Stimulated activated naive CD8-positive, alpha-beta T cell treated with anti-CD3 and anti-CD28 coated beads, Interleukin-15, Interleukin-2, amounts not matched to agents 100 U/mL and 50 U/mL, for 24 hours (primary cell): Measurements from ENCODE around the gene HMGXB4.

ENCODE experiments used
- ATAC-seq: fragments of 150-1000 bp; cut with Tn5 transposase; one replicate; pipeline ENCODE4 v1.10.0; 2021
- DNase-seq: peaks from one replicate; pipeline ENCODE4 v3.0.0; 2021

Gene HMGXB4

DNA sequence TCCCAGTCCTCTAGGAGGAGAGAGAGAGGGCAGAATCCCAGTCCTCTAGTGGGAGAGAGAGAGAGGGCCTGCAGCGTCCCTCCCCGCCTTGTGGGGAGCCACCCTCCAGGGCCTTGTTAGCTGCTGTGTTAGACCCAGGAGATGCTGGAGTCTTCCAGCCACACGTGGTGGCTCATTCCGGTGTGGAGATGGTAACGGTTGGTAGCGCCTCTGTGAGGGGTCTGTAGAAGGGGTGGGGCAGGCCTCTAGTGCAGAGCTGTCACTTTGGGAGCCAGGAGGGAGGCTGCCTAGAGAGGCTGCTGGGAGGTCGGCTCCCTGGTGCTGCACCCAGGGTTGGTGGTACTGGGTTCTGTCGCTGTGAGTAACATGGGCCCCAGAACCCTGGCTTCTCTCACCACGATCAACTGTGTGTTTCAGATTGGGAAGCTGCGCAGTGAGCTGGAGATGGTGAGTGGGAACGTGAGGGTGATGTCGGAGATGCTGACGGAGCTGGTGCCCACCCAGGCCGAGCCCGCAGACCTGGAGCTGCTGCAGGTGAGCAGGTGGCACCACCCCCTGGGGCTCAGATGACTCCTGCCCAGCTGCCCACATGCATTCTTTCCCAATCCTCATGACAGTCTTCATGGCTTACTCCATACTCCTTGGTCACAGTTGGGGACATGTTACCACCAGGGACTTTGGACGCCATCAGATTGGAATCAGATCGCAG, 69.7 kb downstream of the HMGXB4 start:
- ATAC-seq (no peak), DNase-seq (no peak)

DNA sequence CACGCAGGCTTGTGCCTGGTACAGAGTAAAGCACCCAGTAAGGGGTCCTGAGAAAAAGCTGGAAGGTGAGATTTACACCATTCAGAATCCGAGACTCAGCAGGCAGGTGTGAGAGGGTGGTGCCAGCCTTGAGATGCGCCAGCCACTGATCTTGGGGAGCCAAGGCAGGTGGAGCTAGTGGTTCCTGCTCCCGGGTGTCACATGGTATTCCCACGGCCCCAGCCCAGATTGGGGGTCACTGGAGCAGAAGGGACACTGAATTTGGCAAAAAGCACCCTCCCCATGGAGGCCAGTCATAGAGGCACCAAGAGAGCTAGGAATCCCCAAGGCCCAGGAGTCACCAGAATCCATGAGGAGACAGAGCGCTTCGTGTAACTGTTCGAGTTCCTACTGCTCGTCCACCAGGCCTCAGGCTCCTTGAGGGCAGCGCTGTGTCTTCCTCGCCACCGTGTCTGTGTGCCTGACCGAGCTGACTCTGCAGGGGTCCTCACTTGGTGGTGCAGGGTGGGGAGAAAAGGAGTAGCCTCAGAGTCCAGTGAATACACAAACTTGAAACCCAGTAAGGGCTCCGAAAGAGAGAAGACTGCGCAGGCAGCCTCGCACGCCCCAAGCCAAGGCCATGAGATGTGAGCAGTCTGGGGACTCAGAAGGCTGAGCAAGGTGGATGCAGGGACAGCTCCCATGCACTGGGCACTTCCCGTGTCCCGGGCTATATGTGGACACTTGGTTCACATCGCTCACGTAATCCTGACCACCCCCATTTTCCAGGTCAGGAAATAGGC, 70.6 kb downstream of the HMGXB4 start:
- ATAC-seq (no peak), DNase-seq (no peak)

DNA sequence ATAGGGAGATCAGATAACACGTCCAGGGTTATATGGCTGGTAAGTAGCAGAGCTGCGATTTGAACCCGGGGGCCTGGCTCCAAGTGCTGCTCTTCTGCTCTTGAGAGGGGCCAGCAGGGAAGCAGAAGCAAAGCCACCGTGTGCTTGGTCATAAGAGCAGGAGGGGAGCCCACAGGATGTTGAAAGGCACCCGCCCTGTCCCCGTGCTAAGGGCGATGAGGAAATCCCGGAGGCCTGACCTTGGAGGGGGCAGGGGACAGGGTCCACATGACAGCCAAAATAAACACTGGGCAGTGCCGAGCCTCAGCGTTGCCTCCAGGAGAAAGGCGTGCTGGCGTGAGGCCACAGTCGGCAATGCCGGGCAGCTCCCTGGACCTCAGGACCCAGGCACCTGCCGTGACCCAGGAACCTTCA, 71.2 kb downstream of the HMGXB4 start:
- DNase-seq (no peak), ATAC-seq (no peak)

DNA sequence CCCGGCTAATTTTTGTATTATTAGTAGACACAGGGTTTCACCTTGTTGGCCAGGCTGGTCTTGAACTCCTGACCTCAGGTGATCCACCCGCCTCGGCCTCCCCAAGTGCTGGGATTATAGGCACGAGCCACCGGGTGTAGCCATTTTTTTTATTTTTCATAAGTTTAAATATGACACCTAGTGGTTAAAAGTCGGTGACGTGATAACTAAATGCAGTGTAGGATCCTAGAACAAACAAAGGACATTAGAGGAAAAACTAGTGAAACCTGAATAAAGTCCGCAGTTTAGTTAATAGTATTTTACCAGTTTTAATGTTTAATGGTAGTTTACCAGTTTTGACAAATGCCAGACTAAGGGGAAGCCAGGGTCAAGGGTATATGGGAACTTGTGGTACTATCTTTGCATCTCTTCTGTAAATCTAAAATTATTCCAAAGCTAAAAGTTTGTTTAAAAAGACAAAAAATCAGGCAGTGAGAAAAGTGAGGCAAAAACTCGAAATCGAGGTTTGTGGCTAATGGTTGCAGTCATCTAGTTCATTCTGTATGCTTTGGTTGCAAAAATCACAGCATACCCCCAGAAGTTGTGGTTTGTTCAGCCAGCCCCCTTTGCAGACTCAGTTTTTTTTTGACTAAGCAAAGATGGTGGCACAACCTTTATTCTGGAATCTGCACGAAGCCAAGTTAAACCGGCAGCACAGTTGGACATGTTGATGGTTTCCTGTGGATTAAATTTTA, 72.0 kb downstream of the HMGXB4 start:
- ATAC-seq: no peak
- DNase-seq: no peak

DNA sequence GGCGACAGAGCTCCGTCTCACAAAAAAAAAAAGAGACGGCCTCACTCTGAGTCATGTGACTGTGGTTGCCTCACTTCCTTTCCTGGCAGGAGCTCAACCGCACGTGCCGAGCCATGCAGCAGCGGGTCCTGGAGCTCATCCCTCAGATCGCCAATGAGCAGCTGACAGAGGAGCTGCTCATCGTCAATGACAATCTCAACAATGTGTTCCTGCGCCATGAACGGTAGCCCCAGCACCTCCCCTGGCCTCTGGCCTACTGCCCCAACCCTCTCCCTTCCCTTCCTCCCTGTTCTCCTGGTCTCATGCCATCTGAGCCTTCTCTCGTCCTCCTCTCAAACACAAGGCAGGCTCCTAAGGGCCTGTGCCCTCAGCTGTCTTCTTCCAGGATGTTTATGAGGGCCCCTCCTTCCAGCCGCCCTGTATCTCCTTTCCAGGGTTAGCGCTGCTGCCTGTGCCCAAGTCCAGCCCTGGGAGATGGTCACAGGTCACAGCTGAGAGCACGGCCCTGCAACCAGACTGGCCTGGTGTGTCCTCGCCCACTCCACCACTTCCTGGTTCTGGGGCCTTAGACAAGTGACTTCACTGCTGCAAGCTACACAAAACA, 73.1 kb downstream of the HMGXB4 start:
- peak; percentile 59 for ATAC-seq

DNA sequence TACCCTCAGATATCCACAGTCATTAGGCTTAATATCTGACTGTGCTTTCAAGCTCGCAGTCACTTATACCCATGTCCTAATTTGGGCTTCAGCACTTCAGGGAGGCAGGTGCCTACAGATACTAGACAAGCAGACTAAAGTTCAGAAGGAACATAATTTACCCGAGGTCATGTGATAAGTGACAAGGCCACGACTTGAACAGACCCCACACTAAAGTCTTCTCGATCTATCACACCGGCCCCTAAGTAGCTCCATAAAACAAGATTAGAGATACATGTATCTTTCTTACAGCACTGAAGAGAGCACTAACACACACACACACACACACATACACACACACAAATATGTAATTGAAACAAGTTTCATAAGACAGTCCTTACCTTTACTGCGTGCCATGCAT, 75.0 kb downstream of the HMGXB4 start:
- ATAC-seq (no peak), DNase-seq (no peak)

More for the DNA sequence above, 73.1 kb downstream of the HMGXB4 start:
- peak; percentile 62 for DNase-seq

DNA sequence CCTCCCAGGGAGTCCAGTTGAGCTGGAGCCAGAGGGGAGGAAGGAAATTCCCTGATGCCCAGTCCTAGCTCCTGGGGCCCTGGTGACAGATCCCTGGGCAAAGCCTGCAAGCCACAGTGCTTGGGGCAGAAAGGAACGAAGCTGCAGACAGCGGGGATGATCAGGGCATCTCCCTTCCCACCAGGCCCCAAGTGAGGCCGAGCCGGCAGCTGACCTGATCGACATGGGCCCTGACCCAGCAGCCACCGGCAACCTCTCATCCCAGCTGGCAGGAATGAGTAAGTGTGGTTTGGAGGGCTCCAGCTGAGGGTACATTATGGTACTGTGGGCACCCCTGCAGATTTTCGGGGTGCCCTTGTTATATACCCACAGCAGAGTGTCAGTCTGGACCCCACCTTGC, 75.9 kb downstream of the HMGXB4 start:
- DNase-seq (no peak), ATAC-seq (no peak)

DNA sequence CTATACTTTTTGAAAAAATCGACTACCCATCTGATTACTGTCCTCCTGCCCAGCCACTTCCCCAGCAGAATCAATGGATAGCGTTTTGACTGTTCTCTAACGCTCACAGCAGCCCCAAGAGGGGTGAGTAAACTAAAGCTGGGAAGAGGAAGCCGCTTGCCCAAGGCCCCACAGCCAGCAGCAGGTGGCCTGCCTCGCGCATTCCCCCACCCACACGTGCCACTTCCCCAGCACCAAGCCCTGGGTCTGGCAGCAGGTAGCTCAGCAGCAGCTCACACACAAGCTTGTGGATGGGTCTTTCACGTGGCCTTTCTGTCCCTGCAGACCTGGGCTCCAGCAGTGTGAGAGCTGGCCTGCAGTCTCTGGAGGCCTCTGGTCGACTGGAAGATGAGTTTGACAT, 76.7 kb downstream of the HMGXB4 start:
- ATAC-seq: peak; percentile 30
- peak; percentile 36 for DNase-seq

DNA sequence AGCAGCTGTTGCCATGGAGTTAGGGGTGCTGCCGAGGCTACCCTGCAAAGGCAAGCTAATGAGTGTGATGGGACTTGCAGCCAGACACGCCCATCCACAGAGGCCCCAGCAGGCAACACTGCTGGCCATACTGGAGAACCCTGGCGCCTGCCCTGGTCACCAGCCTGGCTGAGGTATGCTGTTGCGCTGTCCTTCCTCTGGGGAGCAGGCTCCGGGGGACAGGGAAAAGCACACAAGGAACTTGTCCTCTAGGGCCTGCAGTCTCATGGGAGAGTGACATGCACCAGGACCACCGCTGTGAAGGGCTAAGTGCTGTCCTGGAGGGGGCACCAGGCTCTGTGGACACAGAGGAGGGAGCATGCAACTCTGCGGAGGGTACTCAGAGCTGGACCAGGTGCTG, 78.2 kb downstream of the HMGXB4 start:
- ATAC-seq: no peak

DNA sequence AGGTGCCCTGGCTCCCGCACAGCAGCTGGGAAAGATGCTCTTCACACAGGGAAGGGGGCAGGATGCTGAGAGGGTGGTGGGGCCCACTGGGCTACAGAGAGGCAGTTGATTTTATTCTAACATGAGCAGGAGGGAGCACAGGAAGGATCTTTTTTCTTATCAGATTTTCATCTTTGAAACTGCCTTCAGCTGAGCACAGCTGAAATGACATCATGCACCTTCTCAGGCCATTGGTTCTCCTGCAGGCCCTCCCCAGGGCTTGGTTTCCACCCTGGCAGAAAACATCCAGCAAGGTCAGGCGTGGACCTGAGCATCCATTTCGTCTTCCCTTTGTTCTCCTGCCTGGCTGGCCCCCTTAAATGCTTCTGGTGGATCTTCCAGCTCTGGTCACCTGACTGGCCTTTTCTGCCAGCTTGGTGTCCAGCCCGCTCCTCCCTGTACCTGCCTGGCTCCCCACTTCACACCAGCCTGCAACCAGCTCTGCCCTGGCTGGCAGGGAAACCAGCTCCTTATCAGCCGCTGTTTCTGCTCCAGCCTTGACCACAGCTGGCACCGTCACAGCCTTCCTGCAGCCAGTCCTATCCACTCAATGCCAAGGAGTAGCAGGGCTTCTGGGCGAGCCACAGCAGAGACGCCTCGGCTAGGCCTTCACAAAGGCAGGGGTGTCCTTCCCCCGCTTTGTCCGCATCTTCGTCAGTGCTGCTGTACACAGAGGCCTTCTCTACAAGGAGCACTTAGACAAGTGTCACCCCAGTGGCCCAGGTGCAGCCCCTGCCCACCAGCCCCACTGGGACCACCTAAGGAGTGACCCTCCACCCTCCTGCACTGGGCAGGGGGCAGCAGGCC, 78.9 kb downstream of the HMGXB4 start:
- DNase-seq (no peak), ATAC-seq (no peak)

More for the DNA sequence above, 78.2 kb downstream of the HMGXB4 start:
- DNase-seq: no peak

DNA sequence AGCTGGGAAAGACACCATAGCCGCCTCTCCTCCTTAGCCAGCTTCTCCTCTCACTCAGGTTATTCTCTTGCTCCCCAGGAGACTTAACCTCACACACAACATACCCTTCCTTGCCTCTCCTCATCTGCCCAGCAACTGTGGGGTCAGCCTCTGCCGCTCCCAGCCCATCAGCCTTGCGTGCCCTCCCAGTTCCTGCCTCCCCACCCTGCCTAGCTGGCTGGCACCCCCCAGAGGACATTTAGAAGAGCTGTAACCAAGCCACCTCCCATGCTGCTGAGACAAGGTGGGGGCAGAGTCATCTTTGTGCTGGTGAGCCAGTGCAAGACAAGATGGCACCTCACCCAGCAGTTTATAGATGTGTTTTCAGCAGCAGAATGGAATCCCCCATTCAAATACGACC, 80.6 kb downstream of the HMGXB4 start:
- ATAC-seq: no peak
- DNase-seq: no peak

DNA sequence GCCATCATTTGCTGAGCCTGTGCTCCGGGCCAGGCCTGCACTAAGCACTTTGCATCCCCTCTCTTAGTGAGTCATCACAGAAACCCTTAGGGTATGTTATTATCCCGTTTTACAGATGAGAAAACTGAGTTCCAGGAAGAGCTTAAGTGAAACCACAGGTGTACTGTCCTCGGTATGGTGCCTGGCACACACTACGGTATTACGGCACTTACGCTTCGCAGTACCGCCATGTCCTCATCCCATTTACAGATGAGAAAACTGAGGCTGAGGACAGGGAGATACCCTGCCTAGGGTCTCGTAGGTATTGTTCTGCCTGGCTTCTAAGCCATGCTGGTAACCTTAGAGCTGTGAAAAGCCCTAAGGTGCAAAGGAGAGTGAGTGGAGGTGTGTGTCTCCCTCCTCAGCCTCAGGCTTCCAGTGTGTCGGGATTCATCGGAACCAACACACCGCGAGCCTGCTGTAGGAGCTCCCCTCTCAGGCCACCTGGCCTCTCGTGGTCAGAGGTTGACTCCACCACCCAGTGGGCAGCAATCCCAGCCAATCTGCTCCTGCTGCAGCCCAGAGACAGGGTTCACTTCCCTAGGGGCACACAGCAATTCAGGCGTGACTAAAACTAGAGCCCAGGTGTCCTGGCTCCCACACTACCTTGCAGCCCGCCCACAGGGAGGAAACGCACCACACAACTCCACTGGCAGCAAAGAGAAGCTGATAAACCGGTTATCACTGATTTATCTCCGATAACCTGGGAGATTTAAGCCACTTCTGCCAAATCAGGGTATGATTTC, 84.0 kb downstream of the HMGXB4 start:
- DNase-seq (no peak), ATAC-seq (no peak)

DNA sequence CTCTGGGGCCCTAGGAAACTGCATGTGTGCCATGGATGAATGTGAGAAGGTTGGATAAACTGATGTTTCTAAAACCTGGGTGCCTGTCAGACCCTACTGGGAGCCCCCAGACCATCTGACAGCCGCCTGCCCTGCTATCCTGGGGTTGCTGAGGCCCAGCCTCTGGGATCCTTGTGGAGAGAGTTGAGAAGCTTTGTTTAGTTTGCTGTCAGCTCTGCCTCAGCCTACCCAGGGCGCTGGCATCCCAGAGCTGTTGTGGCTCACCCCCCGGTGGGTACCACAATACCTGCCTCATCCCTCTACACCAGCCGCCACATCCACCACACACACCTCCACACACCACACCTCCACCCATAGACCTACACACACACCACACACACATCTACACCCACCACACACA, 85.1 kb downstream of the HMGXB4 start:
- ATAC-seq: no peak

DNA sequence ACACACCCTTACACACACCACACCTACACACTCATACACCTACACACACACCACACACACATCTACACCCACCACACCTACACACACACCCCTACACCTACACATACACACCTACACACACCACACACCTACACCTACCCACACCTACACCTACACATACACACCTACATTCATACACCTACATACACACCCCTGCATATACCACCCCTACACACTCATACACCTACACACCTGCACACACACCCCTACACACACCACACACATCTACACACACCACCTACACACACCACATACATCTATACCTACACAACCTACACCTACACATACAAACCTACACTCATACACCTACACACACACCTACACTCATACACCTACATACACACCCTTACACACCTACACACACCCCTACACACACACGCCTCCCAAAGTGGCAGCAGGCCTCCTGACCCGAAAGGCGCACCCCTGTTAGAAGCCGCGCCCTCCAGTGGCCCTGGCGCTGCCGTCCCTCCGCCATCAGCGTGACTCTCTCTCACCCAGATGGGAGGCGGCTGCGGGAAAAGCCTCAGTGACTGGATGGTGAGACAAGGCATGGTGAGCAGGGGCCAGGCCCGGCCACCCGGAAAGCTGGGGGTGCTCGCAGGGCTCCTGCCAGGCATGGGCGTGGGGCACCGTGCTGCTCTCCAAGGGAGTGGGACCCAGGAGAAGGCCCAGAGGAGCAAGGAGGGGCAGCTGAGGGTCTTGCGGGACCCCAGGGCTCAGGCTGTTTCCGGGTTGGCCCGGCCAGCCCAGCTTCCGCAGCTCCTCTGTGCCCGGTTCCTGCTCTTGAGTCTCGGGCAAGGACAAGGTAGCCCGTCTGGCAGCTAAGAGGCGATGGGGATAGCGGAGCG, 86.6 kb downstream of the HMGXB4 start:
- ATAC-seq: no peak
- no peak for DNase-seq

More for the DNA sequence above, 85.1 kb downstream of the HMGXB4 start:
- no peak for DNase-seq

DNA sequence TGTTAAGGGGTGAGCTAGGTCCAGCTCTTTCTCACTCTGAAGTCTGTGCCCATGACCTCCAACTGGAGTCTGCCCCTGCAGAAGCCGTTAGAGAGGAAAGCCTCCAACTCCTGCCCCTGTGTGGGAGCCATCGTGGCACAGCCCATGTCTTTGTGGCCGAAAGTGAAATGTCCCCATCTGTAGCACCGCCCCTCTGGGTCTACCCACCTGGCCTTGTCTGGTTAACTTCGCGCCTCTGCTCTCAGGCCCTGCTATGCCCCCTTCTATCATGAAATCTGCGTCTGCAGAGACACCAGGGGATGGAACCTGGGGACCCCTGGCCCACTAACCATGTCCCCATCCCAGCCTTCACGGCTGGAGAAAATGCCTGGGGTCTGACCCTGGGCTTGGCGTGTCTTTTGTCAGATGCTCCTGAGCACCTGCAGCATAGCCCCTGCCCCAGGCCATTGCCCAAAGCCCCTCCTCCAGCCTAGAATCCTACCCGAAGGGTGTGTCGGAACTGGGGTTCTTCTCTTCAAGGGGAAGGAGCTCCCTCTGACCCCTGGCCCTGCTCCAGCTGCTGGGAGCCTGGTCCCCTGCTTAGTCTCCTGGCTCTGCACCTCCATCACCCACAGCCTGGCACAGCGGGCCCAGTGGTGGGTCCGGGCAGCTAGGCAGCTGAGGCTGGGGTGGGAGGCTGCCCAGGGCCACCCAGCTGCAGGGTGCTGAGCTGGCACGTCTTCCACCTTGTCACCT, 87.8 kb downstream of the HMGXB4 start:
- DNase-seq: no peak
- no peak for ATAC-seq
